Transverse colon (tissue), 4 donors: ENCODE measurements around the gene IGSF21.

Experiments
- CTCF ChIP-seq, 5 experiments: fragments of 200-600 bp in 3 of 5; fragments of 450-650 bp in 2 of 5; sonication (generic) in 3 of 5; IDR thresholded peaks; 1 replicate in 2 of 5; 2 replicates in 3 of 5; pipeline ENCODE4 v1.5.1; 2016 to 2017; ENCODE audit warnings: antibody characterized with exemption in 5 of 5, inconsistent platforms in 3 of 5, mild to moderate bottlenecking in 2 of 5, moderate library complexity in 1 of 5
- POLR2A ChIP-seq: fragments of 450-650 bp; IDR thresholded peaks from one replicate; pipeline ENCODE4 v1.6.1; 2016; ENCODE audit warnings: antibody characterized with exemption, mild to moderate bottlenecking, moderate library complexity
- POLR2AphosphoS5 ChIP-seq, 3 donors: sonication (generic); formaldehyde crosslinking; IDR thresholded peaks; one replicate each; pipeline ENCODE4 v1.6.1; 2016; ENCODE audit warnings: antibody characterized with exemption in 3 of 3

- TF ChIP-seq CTCF (IDR thresholded peaks at IDR 0.05) (no peak), POLR2AphosphoS5 (IDR thresholded peaks at IDR 0.05) (no peak), POLR2A (no peak)
These were observed 31.8 kb downstream of the IGSF21 start for GRCh38 chr1:18139198-18139981.
